Measurements from ENCODE around the gene P2RY8. TPM values are rescaled to one million over a fixed set of nuclear protein-coding genes. Genes with fewer than 3 reads are reported as not detected.

P2RY8 gene
- total RNA-seq, 4 donors from 2014 or later, result 1.7 to 5.5 (median 2.9) TPM

- no peak for DNase-seq (ENCODE audit: low spot score)
- ATAC-seq (ENCODE audit: low FRiP score), result no peak
- no peak for TF ChIP-seq CTCF (IDR thresholded peaks at IDR 0.05)
Measured at GRCh38 chrX:1529328-1529727, 7.7 kb downstream of the P2RY8 start.

DNA sequence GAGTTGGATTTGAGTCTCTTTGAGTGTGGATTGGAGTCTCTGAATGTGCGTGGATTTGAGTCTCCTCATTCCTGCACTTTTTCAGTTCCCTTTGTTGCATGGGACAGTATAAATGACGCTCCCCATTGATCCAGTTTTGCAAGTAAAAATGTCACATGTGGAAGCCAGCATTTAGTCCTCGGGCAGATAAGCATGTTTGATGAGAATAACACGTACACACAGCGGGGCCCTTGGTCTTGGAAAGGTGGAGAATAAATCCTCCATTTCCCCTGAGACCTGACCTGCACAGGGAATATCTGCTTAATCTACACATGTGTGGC, 8.1 kb downstream of the P2RY8 start:
- DNase-seq (ENCODE audit: low spot score), result no peak
- no peak for TF ChIP-seq CTCF (IDR thresholded peaks at IDR 0.05)
- no peak for ATAC-seq (ENCODE audit: low FRiP score)

DNA sequence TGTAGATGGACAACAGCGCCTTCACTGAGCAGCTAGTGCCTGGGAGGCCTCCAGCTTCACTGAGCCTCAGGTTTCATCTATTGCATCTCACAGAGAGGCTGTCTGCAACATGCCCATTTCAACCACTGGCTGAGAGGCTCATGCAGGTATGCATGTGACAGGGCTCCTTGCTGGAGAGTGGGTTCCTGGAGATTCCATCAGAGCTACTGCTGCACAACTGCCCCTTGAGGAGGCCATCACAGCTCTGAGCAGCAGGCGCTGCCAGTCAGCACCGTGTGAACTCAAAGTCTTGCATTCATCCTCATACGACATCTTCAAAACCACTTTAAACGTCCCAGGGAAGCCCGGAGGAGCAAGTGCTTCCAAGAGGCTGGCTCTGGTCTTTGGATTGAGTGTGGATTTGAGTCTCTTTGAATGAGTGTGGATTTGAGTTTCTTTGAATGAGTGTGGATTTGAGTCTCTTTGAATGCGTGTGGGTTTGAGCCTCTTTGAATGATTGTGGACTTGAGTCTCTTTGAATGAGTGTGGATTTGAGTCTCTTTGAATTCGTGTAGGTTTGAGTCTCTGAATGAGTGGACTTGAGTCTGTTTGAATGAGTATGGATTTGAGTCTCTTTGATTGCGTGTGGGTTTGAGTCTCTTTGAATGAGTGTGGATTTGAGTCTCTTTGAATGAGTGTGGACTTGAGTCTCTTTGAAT, 8.7 kb downstream of the P2RY8 start:
- TF ChIP-seq CTCF (IDR thresholded peaks at IDR 0.05), result no peak
- DNase-seq (ENCODE audit: low spot score) (no peak), ATAC-seq (ENCODE audit: low FRiP score) (no peak)

DNA sequence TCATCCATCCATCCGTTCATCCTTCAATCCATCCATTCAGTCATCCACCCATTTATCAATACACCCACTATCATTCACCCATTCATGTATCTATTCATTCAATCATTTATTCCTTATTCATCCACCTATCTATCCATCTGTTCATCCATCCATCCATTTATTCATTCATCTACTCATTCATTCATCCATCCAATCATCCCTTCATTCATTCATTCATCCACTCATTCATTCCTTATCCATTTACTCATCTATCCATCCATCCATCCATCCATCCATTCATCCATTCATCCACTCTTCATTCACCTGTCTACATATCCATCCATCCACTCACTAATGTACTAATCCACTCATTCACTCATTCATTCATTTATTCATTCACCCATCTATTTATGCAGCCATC, 9.5 kb downstream of the P2RY8 start:
- TF ChIP-seq CTCF (IDR thresholded peaks at IDR 0.05), result no peak
- no peak for DNase-seq (ENCODE audit: low spot score)
- no peak for ATAC-seq (ENCODE audit: low FRiP score)

DNA sequence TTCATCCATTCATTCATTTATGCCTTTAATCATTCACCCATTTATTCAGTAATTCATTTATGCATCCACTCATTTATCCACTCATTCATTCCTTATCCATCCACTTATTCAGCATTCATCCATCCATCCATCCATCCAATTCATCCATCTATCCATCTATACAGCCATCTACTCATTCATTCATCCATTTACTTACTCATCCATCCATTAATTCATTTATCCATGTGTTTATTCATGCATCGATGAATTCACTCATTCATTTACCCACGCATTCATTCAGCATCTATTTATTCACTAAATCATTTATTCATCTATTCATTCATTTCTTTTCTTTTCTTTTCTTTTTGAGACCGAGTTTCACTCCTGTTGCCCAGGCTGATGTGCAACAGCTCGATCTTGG, 10.4 kb downstream of the P2RY8 start:
- no peak for TF ChIP-seq CTCF (IDR thresholded peaks at IDR 0.05)
- DNase-seq (ENCODE audit: low spot score) (no peak), ATAC-seq (ENCODE audit: low FRiP score) (no peak)

DNA sequence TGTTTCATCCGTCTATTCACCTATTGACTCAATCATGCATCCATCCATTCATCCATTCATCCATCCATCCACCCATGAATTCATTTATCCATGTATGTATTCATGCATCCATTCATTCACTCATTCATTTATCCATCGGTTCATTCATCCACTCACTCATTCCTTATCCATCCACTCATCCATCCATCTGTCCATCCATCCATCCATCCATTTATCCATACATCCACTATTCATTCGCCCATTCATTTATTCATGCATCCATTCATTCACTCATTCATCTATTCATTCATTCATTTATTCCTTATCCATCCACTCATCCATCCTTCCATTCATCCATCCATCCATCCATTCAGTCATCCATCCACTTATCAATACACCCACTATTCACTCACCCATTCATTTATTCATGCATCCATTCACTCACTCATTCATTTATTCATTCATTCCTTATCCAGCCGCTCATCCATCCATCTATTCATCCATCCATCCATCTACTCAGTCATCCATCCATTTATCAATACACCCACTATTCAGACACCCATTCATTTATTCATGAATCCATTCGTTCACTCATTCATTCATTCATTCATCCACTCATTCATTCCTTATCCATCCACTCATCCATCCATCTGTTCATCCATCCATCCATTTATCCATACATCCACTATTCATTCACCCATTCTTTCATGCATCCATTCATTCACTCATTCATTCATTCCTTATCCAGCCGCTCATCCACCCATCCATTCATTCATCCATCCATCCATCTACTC, 11.2 kb downstream of the P2RY8 start:
- DNase-seq (ENCODE audit: low spot score) (no peak), ATAC-seq (ENCODE audit: low FRiP score) (no peak)
- no peak for TF ChIP-seq CTCF (IDR thresholded peaks at IDR 0.05)
